Measurements from ENCODE around the gene NRTN. TPM values are rescaled to one million over a fixed set of nuclear protein-coding genes. Genes with fewer than 3 reads are reported as not detected.

Gene NRTN
- total RNA-seq, 1 experiment from 2014 or later = 4.6 TPM

DNA sequence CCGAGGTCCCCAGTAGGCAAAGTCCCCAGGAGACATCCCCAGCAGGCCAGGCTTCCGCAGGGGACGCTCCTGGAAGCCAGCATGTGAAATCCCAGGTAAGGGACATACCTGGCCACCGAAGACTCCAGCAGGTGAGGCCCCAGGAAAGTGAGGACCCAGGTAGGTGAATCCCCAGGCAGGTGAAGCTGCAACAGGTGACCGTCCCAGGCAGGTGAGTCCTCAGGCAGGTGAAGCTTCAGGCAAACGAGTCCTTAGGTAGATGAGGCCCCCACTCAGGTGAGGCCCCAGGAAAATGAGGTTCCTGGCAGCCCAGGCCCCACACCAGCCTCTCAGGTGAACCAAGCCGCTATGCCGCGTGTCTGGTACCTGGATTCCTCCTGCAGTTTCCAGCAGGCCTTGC lies 26.3 kb downstream of the NRTN start:
- H3K14ac ChIP-seq (ENCODE audit: insufficient read depth, low read length) = no peak overlapping the region
- no peak overlapping the region for H3K18ac ChIP-seq (ENCODE audit: insufficient read length, low read depth, low read length)
- no peak for DNase-seq
- WGBS (ENCODE audit: extremely low coverage, insufficient read length, low lambda C conversion rate) = no CpG with 5 or more reads among the region's 9 CpGs
- no peak overlapping the region for H3K4me2 ChIP-seq (ENCODE audit: insufficient read depth, insufficient read length, low read length)
- no peaks in the 10 kb centered on the region for H3K36me3 Mint-ChIP-seq (ENCODE audit: insufficient read depth in 1 of 3, low read depth in 3 of 3)
- no peaks in the 10 kb centered on the region for H3K4me1 ChIP-seq (ENCODE audit: insufficient read depth, low read length)
- no peaks in the 10 kb centered on the region for H3K79me1 ChIP-seq (ENCODE audit: insufficient read depth, low read depth, low read length, poor library complexity, severe bottlenecking)
- H3T11ph ChIP-seq (ENCODE audit: low read length) = no peak overlapping the region
- no peak overlapping the region for H3K4ac ChIP-seq (ENCODE audit: low read depth, low read length)
- no peak overlapping the region for H2BK20ac ChIP-seq (ENCODE audit: low read depth, low read length, poor library complexity, severe bottlenecking)
- H2BK15ac ChIP-seq (ENCODE audit: low read depth, low read length) = no peak overlapping the region
- no peak overlapping the region for H3K27ac Mint-ChIP-seq
- H4K5ac ChIP-seq (ENCODE audit: insufficient read length, low read depth, low read length) = no peak overlapping the region
- H3K27me3 Mint-ChIP-seq (ENCODE audit: low read depth) = peaks cover 43% of the 10 kb centered on the region
- no peak overlapping the region for H3K4me3 Mint-ChIP-seq
- H2AK5ac ChIP-seq (ENCODE audit: insufficient read length, low read length) = no peak overlapping the region
- H3K23ac ChIP-seq (ENCODE audit: insufficient read length, low read depth, low read length) = no peak overlapping the region
- no peak overlapping the region for H3K27ac ChIP-seq (ENCODE audit: insufficient read length, low read depth, low read length)
- H2BK120ac ChIP-seq (ENCODE audit: low read depth, low read length, poor library complexity, severe bottlenecking) = no peak overlapping the region
- H4K20me1 ChIP-seq (ENCODE audit: control insufficient read depth, insufficient read depth, insufficient read length) = no peaks in the 10 kb centered on the region
- no peak overlapping the region for H3K56ac ChIP-seq (ENCODE audit: insufficient read length, low read depth, low read length)
- peaks cover 2 to 15% of the 10 kb centered on the region in 2 experiments; a peak in 2 of 4 replicates for H3K4me1 Mint-ChIP-seq
- no peak overlapping the region for H2BK5ac ChIP-seq (ENCODE audit: insufficient read length, low read length)
- TF ChIP-seq, protein P1, sequence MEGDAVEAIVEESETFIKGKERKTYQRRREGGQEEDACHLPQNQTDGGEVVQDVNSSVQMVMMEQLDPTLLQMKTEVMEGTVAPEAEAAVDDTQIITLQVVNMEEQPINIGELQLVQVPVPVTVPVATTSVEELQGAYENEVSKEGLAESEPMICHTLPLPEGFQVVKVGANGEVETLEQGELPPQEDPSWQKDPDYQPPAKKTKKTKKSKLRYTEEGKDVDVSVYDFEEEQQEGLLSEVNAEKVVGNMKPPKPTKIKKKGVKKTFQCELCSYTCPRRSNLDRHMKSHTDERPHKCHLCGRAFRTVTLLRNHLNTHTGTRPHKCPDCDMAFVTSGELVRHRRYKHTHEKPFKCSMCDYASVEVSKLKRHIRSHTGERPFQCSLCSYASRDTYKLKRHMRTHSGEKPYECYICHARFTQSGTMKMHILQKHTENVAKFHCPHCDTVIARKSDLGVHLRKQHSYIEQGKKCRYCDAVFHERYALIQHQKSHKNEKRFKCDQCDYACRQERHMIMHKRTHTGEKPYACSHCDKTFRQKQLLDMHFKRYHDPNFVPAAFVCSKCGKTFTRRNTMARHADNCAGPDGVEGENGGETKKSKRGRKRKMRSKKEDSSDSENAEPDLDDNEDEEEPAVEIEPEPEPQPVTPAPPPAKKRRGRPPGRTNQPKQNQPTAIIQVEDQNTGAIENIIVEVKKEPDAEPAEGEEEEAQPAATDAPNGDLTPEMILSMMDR (conservative IDR thresholded peaks at IDR 0.05) = no peak
- H3K27me3 ChIP-seq (ENCODE audit: insufficient read depth, low read length) = no peaks in the 10 kb centered on the region
- no peak overlapping the region for H3K9ac ChIP-seq (ENCODE audit: extremely low read depth, insufficient read length, low read length)
- H4K91ac ChIP-seq (ENCODE audit: insufficient read length, low read depth, low read length) = no peak overlapping the region
- H3K23me2 ChIP-seq (ENCODE audit: insufficient read length, low read depth, low read length, poor library complexity, severe bottlenecking) = peaks cover 12% of the 10 kb centered on the region
- no peak overlapping the region for H2BK12ac ChIP-seq (ENCODE audit: insufficient read length, low read depth, low read length)
- no peaks in the 10 kb centered on the region for H3K79me2 ChIP-seq (ENCODE audit: insufficient read depth, low read length)
- H3K9me3 ChIP-seq (ENCODE audit: control insufficient read depth, low read depth, low read length) = no peaks in the 10 kb centered on the region
- no peak overlapping the region for H4K8ac ChIP-seq (replicated peaks; ENCODE audit: insufficient read length, low read depth, low read length)
- H2AFZ ChIP-seq (ENCODE audit: low read length) = no peak overlapping the region
- H3K9me3 Mint-ChIP-seq = no peaks in the 10 kb centered on the region; a peak in 2 of 5 replicates

Data from H9 (cell line).